Gastrocnemius medialis (tissue), 4 donors: Measurements from ENCODE around the gene ARSI.

Experiments
- CTCF ChIP-seq, 5 experiments: fragments of 450-650 bp in 3 of 5; fragments of 200-600 bp in 2 of 5; sonication (generic) in 2 of 5; IDR thresholded peaks in 4 of 5; conservative IDR thresholded peaks in 1 of 5; 1 replicate in 4 of 5; 2 replicates in 1 of 5; pipeline ENCODE4 v1.5.1; 2016 to 2019; ENCODE audit warnings: antibody characterized with exemption in 5 of 5, mild to moderate bottlenecking in 3 of 5, moderate library complexity in 3 of 5
- POLR2A ChIP-seq, 2 donors: fragments of 450-650 bp; IDR thresholded peaks; one replicate each; pipeline ENCODE4 v1.6.1; 2017; ENCODE audit warnings: antibody characterized with exemption in 2 of 2, mild to moderate bottlenecking in 2 of 2, moderate library complexity in 2 of 2

GRCh38 chr5:150312518-150312917, 9.8 kb upstream of the ARSI start:
- TF ChIP-seq CTCF (IDR thresholded peaks at IDR 0.05 in 4 of 5, conservative IDR thresholded peaks at IDR 0.05 in 1 of 5), result no peak
- TF ChIP-seq POLR2A (IDR thresholded peaks at IDR 0.05), result no peak
